SU-DHL-6 (cell line): ENCODE data around the gene SEC61A1.
A peak's percentile ranks its signal among the peaks of the same experiment; 100 is the strongest.

Experiments
- H2AFZ ChIP-seq: fragments of 200-600 bp; sonication (generic); 2 replicates; pipeline ENCODE4 v1.6.1; 2014; ENCODE audit warnings: low read depth, mild to moderate bottlenecking, moderate library complexity, mixed read lengths, antibody characterized with exemption, low read length; ENCODE audit not compliant: severe bottlenecking
- H3F3A ChIP-seq: fragments of 200-600 bp; shearing (Covaris generic); 2 replicates; pipeline ENCODE4 v1.6.0; 2016; ENCODE audit warnings: antibody characterized with exemption, mild to moderate bottlenecking; ENCODE audit not compliant: insufficient read depth
- H3K27ac ChIP-seq: fragments of 200-600 bp; sonication (generic); 2 replicates; pipeline ENCODE4 v1.5.1; 2016; ENCODE audit warnings: low read depth, mild to moderate bottlenecking, low read length, moderate library complexity, mixed read lengths
- H3K27me3 ChIP-seq: fragments of 200-600 bp; sonication (generic), shearing (Covaris generic); 2 replicates; pipeline ENCODE4 v1.6.0; 2014; ENCODE audit warnings: mild to moderate bottlenecking, low read length
- H3K36me3 ChIP-seq: fragments of 200-600 bp; sonication (generic); 2 replicates; pipeline ENCODE4 v1.6.1; 2014; ENCODE audit warnings: mild to moderate bottlenecking, low read length, mixed read lengths
- H3K4me2 ChIP-seq: fragments of 300-600, 200-600 bp; shearing (Covaris generic), sonication (generic); 2 replicates; pipeline ENCODE4 v1.6.0; 2014; ENCODE audit warnings: low read length, low read depth, mild to moderate bottlenecking; ENCODE audit not compliant: poor library complexity, severe bottlenecking
- H3K4me3 ChIP-seq: fragments of 200-600 bp; sonication (generic); 2 replicates; pipeline ENCODE4 v1.5.1; 2014; ENCODE audit warnings: antibody characterized with exemption, low read length, mild to moderate bottlenecking, mixed read lengths; ENCODE audit not compliant: insufficient read depth, poor library complexity, severe bottlenecking
- H3K79me2 ChIP-seq: fragments of 200-600 bp; sonication (generic); 2 replicates; pipeline ENCODE4 v1.6.1; 2014; ENCODE audit warnings: mild to moderate bottlenecking, low read length, moderate library complexity; ENCODE audit not compliant: insufficient read depth
- H3K9ac ChIP-seq: fragments of 200-600 bp; sonication (generic); 2 replicates; pipeline ENCODE4 v1.7.0; 2014; ENCODE audit warnings: mild to moderate bottlenecking, low read length
- H3K9me2 ChIP-seq: fragments of 200-600 bp; sonication (generic); replicated peaks from 2 replicates; pipeline ENCODE4 v1.6.1; 2014; ENCODE audit warnings: low read length; ENCODE audit not compliant: insufficient read depth
- H3K9me3 ChIP-seq: fragments of 200-600 bp; sonication (generic); 2 replicates; pipeline ENCODE4 v1.6.1; 2014; ENCODE audit warnings: low read length, mixed read lengths; ENCODE audit not compliant: insufficient read depth
- H4K20me1 ChIP-seq: fragments of 200-600 bp; sonication (generic); 2 replicates; pipeline ENCODE4 v1.6.1; 2014; ENCODE audit warnings: low read depth, mild to moderate bottlenecking, antibody characterized with exemption, low read length, moderate library complexity, mixed read lengths
- EZH2phosphoT487 ChIP-seq: fragments of 200-600 bp; sonication (generic), shearing (Covaris generic); conservative IDR thresholded peaks from 2 replicates; pipeline ENCODE4 v1.6.1; 2018; ENCODE audit warnings: mild to moderate bottlenecking, antibody characterized with exemption, low read length, moderate library complexity, mixed read lengths
- TF ChIP-seq, protein P1 (sequence below): fragments of 200-600 bp; sonication (generic); IDR thresholded peaks from one replicate; pipeline ENCODE4 v1.5.1; 2017; ENCODE audit warnings: antibody characterized with exemption, mild to moderate bottlenecking, low read length, moderate library complexity; ENCODE audit not compliant: insufficient read depth, poor library complexity, severe bottlenecking

SEC61A1 gene

GRCh38 chr3:128054367-128054766 is 2.1 kb downstream of the SEC61A1 start:
- no peak overlapping the region for H3K4me3 ChIP-seq
- no peak overlapping the region for H2AFZ ChIP-seq
- no peak for TF ChIP-seq EZH2phosphoT487
- TF ChIP-seq, protein P1, sequence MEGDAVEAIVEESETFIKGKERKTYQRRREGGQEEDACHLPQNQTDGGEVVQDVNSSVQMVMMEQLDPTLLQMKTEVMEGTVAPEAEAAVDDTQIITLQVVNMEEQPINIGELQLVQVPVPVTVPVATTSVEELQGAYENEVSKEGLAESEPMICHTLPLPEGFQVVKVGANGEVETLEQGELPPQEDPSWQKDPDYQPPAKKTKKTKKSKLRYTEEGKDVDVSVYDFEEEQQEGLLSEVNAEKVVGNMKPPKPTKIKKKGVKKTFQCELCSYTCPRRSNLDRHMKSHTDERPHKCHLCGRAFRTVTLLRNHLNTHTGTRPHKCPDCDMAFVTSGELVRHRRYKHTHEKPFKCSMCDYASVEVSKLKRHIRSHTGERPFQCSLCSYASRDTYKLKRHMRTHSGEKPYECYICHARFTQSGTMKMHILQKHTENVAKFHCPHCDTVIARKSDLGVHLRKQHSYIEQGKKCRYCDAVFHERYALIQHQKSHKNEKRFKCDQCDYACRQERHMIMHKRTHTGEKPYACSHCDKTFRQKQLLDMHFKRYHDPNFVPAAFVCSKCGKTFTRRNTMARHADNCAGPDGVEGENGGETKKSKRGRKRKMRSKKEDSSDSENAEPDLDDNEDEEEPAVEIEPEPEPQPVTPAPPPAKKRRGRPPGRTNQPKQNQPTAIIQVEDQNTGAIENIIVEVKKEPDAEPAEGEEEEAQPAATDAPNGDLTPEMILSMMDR, result no peak
- no peaks in the 10 kb centered on the region for H4K20me1 ChIP-seq
- H3F3A ChIP-seq, result no peaks in the 10 kb centered on the region
- H3K9ac ChIP-seq, result peak overlapping the region; percentile 98
- peak overlapping the region; percentile 88 for H3K4me2 ChIP-seq
- H3K36me3 ChIP-seq, result peaks cover 9% of the 10 kb centered on the region; the same call in 1 of the 2 replicates
- no peaks in the 10 kb centered on the region for H3K27me3 ChIP-seq
- H3K9me3 ChIP-seq, result no peaks in the 10 kb centered on the region
- peaks cover 43% of the 10 kb centered on the region for H3K79me2 ChIP-seq
- no peak overlapping the region for H3K27ac ChIP-seq
- no peaks in the 10 kb centered on the region for H3K9me2 ChIP-seq

DNA sequence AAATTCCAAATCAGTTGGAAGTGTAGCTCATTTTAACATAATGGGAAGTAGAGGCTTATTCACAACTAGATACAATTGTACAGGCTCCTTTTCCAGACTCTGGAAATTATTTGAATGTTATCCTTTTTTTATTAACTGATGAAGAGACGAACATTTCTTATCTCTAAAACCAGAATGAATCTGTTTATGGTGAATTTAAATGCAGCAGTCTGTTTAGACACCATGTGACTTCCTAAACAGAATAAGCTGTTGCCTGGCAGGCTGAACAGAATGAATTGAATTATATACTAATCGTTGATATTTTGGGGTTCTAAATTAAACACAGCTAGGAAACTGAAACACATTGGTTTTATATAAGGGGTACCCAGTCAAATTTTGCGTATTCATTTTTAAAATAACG is 4.0 kb downstream of the SEC61A1 start:
- Histone ChIP-seq H3K27ac (no peak overlapping the region), H4K20me1 (no peaks in the 10 kb centered on the region), H2AFZ (no peak overlapping the region), H3K9me3 (no peaks in the 10 kb centered on the region), H3K4me3 (no peak overlapping the region), H3K79me2 (peaks cover 43% of the 10 kb centered on the region), H3K36me3 (peaks cover 15% of the 10 kb centered on the region; the same call in 1 of the 2 replicates), H3K9me2 (no peaks in the 10 kb centered on the region), H3K27me3 (no peaks in the 10 kb centered on the region), H3F3A (no peaks in the 10 kb centered on the region), H3K9ac (no peak overlapping the region), H3K4me2 (no peak overlapping the region)
- TF ChIP-seq, protein P1, result no peak
- no peak for TF ChIP-seq EZH2phosphoT487

- no peak overlapping the region for H3K27ac ChIP-seq
- no peaks in the 10 kb centered on the region for H3K27me3 ChIP-seq
- peaks cover 9% of the 10 kb centered on the region for H3K79me2 ChIP-seq
- H4K20me1 ChIP-seq, result no peaks in the 10 kb centered on the region
- no peak overlapping the region for H3K4me3 ChIP-seq
- no peaks in the 10 kb centered on the region for H3K9me3 ChIP-seq
- H3K9ac ChIP-seq, result no peak overlapping the region
- H3K9me2 ChIP-seq, result no peaks in the 10 kb centered on the region
- TF ChIP-seq EZH2phosphoT487, result no peak
- TF ChIP-seq, protein P1, result no peak
- no peaks in the 10 kb centered on the region for H3F3A ChIP-seq
- H3K36me3 ChIP-seq, result peaks cover 30% of the 10 kb centered on the region; the same call in 1 of the 2 replicates
- H3K4me2 ChIP-seq, result no peak overlapping the region
- H2AFZ ChIP-seq, result no peak overlapping the region
Measured at GRCh38 chr3:128060473-128061381, 8.5 kb downstream of the SEC61A1 start.
